H9 (cell line): ENCODE results near the gene C1orf105. TPM values are rescaled to one million over a fixed set of nuclear protein-coding genes. Genes with fewer than 3 reads are reported as not detected.
"Not testable (repeated sequence)": the region's sequence is repeated elsewhere in the genome, so short reads cannot be mapped to it uniquely, and the experiment has no call there.

Source experiments
- DNase-seq: peaks from one replicate; pipeline ENCODE4 v3.0.0-alpha.2; 2017
- H2AFZ ChIP-seq: one replicate; pipeline ENCODE4 v1.6.1; 2013; ENCODE audit warnings: mild to moderate bottlenecking, low read length, control low read depth, moderate library complexity
- H2AK5ac ChIP-seq: 2 replicates; pipeline ENCODE4 v1.6.1; 2013; ENCODE audit warnings: low read length, control low read depth, mixed read lengths; ENCODE audit not compliant: insufficient read length
- H2BK120ac ChIP-seq: one replicate; pipeline ENCODE4 v1.6.1; 2013; ENCODE audit warnings: low read depth, mild to moderate bottlenecking, low read length, control low read depth, inconsistent platforms; ENCODE audit not compliant: poor library complexity, severe bottlenecking
- H2BK12ac ChIP-seq: 2 replicates; pipeline ENCODE4 v1.6.1; 2013; ENCODE audit warnings: low read length, control low read depth, mixed read lengths, low read depth; ENCODE audit not compliant: insufficient read length
- H2BK15ac ChIP-seq: 2 replicates; pipeline ENCODE4 v1.6.1; 2013; ENCODE audit warnings: low read depth, low read length, control low read depth
- H2BK20ac ChIP-seq: one replicate; pipeline ENCODE4 v1.6.1; 2013; ENCODE audit warnings: low read depth, mild to moderate bottlenecking, low read length, control low read depth, inconsistent platforms; ENCODE audit not compliant: poor library complexity, severe bottlenecking
- H2BK5ac ChIP-seq: 2 replicates; pipeline ENCODE4 v1.6.1; 2013; ENCODE audit warnings: low read length, control low read depth, mixed read lengths; ENCODE audit not compliant: insufficient read length
- H3K14ac ChIP-seq: 2 replicates; pipeline ENCODE4 v1.6.1; 2013; ENCODE audit warnings: low read length, control low read depth; ENCODE audit not compliant: insufficient read depth
- H3K18ac ChIP-seq: 2 replicates; pipeline ENCODE4 v1.6.1; 2013; ENCODE audit warnings: low read depth, mild to moderate bottlenecking, mixed read lengths, low read length, control low read depth; ENCODE audit not compliant: insufficient read length
- H3K23ac ChIP-seq: 2 replicates; pipeline ENCODE4 v1.6.1; 2013; ENCODE audit warnings: low read length, control low read depth, mixed read lengths, low read depth; ENCODE audit not compliant: insufficient read length
- H3K23me2 ChIP-seq: 2 replicates; pipeline ENCODE4 v1.6.1; 2013; ENCODE audit warnings: low read depth, mild to moderate bottlenecking, mixed read lengths, low read length, control low read depth; ENCODE audit not compliant: insufficient read length, poor library complexity, severe bottlenecking
- H3K27ac ChIP-seq: 2 replicates; pipeline ENCODE4 v1.5.1; 2013; ENCODE audit warnings: low read length, control low read depth, mixed read lengths, low read depth; ENCODE audit not compliant: insufficient read length
- H3K27me3 ChIP-seq: 2 replicates; pipeline ENCODE4 v1.6.1; 2013; ENCODE audit warnings: low read length, control low read depth, inconsistent platforms; ENCODE audit not compliant: insufficient read depth
- H3K4ac ChIP-seq: 2 replicates; pipeline ENCODE4 v1.6.1; 2013; ENCODE audit warnings: low read depth, mild to moderate bottlenecking, control low read depth, inconsistent platforms, low read length, moderate library complexity
- H3K4me1 ChIP-seq: 2 replicates; pipeline ENCODE4 v1.6.1; 2013; ENCODE audit warnings: low read length, control low read depth, inconsistent platforms; ENCODE audit not compliant: insufficient read depth
- H3K4me2 ChIP-seq: 2 replicates; pipeline ENCODE4 v1.6.1; 2013; ENCODE audit warnings: low read length, control low read depth, mixed read lengths; ENCODE audit not compliant: insufficient read length, insufficient read depth
- H3K56ac ChIP-seq: 2 replicates; pipeline ENCODE4 v1.6.1; 2013; ENCODE audit warnings: low read depth, mild to moderate bottlenecking, mixed read lengths, low read length, control low read depth; ENCODE audit not compliant: insufficient read length
- H3K79me1 ChIP-seq: 2 replicates; pipeline ENCODE4 v1.6.1; 2013; ENCODE audit warnings: low read depth, mild to moderate bottlenecking, moderate library complexity, low read length, control low read depth, inconsistent platforms; ENCODE audit not compliant: insufficient read depth, poor library complexity, severe bottlenecking
- H3K79me2 ChIP-seq: 2 replicates; pipeline ENCODE4 v1.6.1; 2013; ENCODE audit warnings: low read length, control low read depth, inconsistent platforms; ENCODE audit not compliant: insufficient read depth
- H3K9ac ChIP-seq: 2 replicates; pipeline ENCODE4 v1.6.1; 2013; ENCODE audit warnings: low read length, control low read depth, mixed read lengths; ENCODE audit not compliant: insufficient read length; ENCODE audit errors: extremely low read depth
- H3K9me3 ChIP-seq: one replicate; pipeline ENCODE4 v1.6.1; 2013; ENCODE audit warnings: low read depth, low read length, inconsistent platforms; ENCODE audit not compliant: control insufficient read depth
- H3T11ph ChIP-seq: one replicate; pipeline ENCODE4 v1.6.1; 2013; ENCODE audit warnings: mild to moderate bottlenecking, low read length, control low read depth, inconsistent platforms
- H4K20me1 ChIP-seq: one replicate; pipeline ENCODE4 v1.6.1; 2013; ENCODE audit not compliant: control insufficient read depth, insufficient read length, insufficient read depth
- H4K5ac ChIP-seq: 2 replicates; pipeline ENCODE4 v1.6.1; 2013; ENCODE audit warnings: low read depth, mild to moderate bottlenecking, mixed read lengths, low read length, control low read depth; ENCODE audit not compliant: insufficient read length
- H4K8ac ChIP-seq: replicated peaks from 2 replicates; pipeline ENCODE4 v1.6.1; 2013; ENCODE audit warnings: low read length, control low read depth, mixed read lengths, low read depth; ENCODE audit not compliant: insufficient read length
- H4K91ac ChIP-seq: 2 replicates; pipeline ENCODE4 v1.6.1; 2013; ENCODE audit warnings: low read depth, mild to moderate bottlenecking, moderate library complexity, mixed read lengths, low read length, control low read depth; ENCODE audit not compliant: insufficient read length
- H3K27ac Mint-ChIP-seq, 3 experiments: 2 replicates in 2 of 3; 3 replicates in 1 of 3; pipeline ENCODE4 v1.8.0; 2020 to 2021; ENCODE audit warnings: mixed read lengths in 3 of 3, mild to moderate bottlenecking in 1 of 3, moderate library complexity in 1 of 3
- H3K27me3 Mint-ChIP-seq: 2 replicates; pipeline ENCODE4 v1.8.0; 2021; ENCODE audit warnings: low read depth, mild to moderate bottlenecking, moderate library complexity, mixed read lengths
- H3K36me3 Mint-ChIP-seq, 3 experiments: 2 replicates in 2 of 3; 3 replicates in 1 of 3; pipeline ENCODE4 v1.8.0; 2020 to 2021; ENCODE audit warnings: low read depth in 3 of 3, mixed read lengths in 3 of 3; ENCODE audit not compliant: insufficient read depth in 1 of 3
- H3K4me1 Mint-ChIP-seq, 2 experiments: 2 replicates each; pipeline ENCODE4 v1.8.0; 2020; ENCODE audit warnings: mixed read lengths in 2 of 2
- H3K4me3 Mint-ChIP-seq, 2 experiments: 2 replicates in 1 of 2; 3 replicates in 1 of 2; pipeline ENCODE4 v1.8.0; 2020 to 2021; ENCODE audit warnings: mild to moderate bottlenecking in 2 of 2, mixed read lengths in 2 of 2, moderate library complexity in 1 of 2
- H3K9me3 Mint-ChIP-seq, 2 experiments: 2 replicates in 1 of 2; 3 replicates in 1 of 2; pipeline ENCODE4 v1.8.0; 2020; ENCODE audit warnings: mild to moderate bottlenecking in 2 of 2, mixed read lengths in 2 of 2, moderate library complexity in 1 of 2
- WGBS: extraction: QIAGEN DNeasy Blood & Tissue Kit; methylation state at CpG from one replicate; pipeline ENCODE4 v1.1.7; 2013; ENCODE audit warnings: missing lambda C conversion rate, low lambda C conversion rate, mixed read lengths; ENCODE audit not compliant: insufficient read length; ENCODE audit errors: extremely low coverage; 5-methylcytosine and 5-hydroxymethylcytosine counted together
- total RNA-seq: library from RNA; stranded (reverse); gene quantifications from 2 replicates; pipeline ENCODE4 v1.2.1, GENCODE V29; 2021
- TF ChIP-seq, protein P1 (sequence below): fragments of 200-600 bp; sonication (generic); conservative IDR thresholded peaks from 3 replicates; pipeline ENCODE4 v1.8.0; 2021; ENCODE audit warnings: antibody characterized with exemption, mild to moderate bottlenecking

Gene C1orf105
- total RNA-seq, 1 experiment from 2014 or later: not detected

- Histone ChIP-seq H3K9ac (no peak overlapping the region), H4K91ac (no peak overlapping the region), H3K27ac (no peak overlapping the region), H3K4me2 (no peak overlapping the region), H3K79me2 (no peaks in the 10 kb centered on the region), H3K79me1 (no peaks in the 10 kb centered on the region), H3K23me2 (no peaks in the 10 kb centered on the region), H2AK5ac (no peak overlapping the region), H3K23ac (no peak overlapping the region), H3K9me3 (no peaks in the 10 kb centered on the region), H2BK5ac (no peak overlapping the region), H3K18ac (no peak overlapping the region), H2BK15ac (no peak overlapping the region), H2BK20ac (no peak overlapping the region), H2BK120ac (no peak overlapping the region), H2BK12ac (no peak overlapping the region), H4K5ac (no peak overlapping the region), H3K56ac (no peak overlapping the region), H4K8ac (no peak overlapping the region), H3K14ac (no peak overlapping the region), H3K27me3 (no peaks in the 10 kb centered on the region), H4K20me1 (no peaks in the 10 kb centered on the region), H3K4ac (no peak overlapping the region), H3K4me1 (no peaks in the 10 kb centered on the region), H2AFZ (no peak overlapping the region), H3T11ph (no peak overlapping the region)
- Mint-ChIP-seq H3K27ac (no peak overlapping the region), H3K9me3 (no peaks in the 10 kb centered on the region), H3K4me1 (peaks cover 16 to 20% of the 10 kb centered on the region in 2 experiments), H3K27me3 (no peaks in the 10 kb centered on the region), H3K4me3 (no peak overlapping the region), H3K36me3 (no peaks in the 10 kb centered on the region)
- TF ChIP-seq, protein P1, sequence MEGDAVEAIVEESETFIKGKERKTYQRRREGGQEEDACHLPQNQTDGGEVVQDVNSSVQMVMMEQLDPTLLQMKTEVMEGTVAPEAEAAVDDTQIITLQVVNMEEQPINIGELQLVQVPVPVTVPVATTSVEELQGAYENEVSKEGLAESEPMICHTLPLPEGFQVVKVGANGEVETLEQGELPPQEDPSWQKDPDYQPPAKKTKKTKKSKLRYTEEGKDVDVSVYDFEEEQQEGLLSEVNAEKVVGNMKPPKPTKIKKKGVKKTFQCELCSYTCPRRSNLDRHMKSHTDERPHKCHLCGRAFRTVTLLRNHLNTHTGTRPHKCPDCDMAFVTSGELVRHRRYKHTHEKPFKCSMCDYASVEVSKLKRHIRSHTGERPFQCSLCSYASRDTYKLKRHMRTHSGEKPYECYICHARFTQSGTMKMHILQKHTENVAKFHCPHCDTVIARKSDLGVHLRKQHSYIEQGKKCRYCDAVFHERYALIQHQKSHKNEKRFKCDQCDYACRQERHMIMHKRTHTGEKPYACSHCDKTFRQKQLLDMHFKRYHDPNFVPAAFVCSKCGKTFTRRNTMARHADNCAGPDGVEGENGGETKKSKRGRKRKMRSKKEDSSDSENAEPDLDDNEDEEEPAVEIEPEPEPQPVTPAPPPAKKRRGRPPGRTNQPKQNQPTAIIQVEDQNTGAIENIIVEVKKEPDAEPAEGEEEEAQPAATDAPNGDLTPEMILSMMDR: no peak
- DNase-seq: no peak
- no CpG with 5 or more reads among the region's 2 CpGs for WGBS
These were observed 73.7 kb downstream of the C1orf105 start for GRCh38 chr1:172494166-172494565.

DNA sequence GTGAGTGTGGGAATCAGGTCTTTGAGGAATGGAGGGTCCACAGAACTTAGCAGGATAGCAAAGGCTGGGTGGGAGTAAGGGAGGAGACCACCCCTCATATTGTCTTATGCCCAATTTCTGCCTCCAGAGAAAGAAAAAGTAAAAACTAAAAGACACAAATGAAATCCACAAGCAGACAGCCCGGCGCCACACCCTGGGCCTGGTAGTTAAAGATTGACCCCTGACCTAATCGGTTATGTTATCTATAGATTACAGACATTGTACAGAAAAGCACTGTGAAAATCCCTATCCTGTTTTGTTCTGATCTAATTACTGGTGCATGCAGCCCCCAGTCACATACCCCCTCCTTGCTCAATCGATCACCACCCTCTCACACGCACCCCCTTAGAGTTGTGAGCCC, 75.6 kb downstream of the C1orf105 start:
- no CpG with 5 or more reads among the region's 5 CpGs for WGBS
- H3K36me3 Mint-ChIP-seq, H4K8ac ChIP-seq: not testable (repeated sequence)

More for the DNA sequence above, 75.6 kb downstream of the C1orf105 start:
- H3K4me2 ChIP-seq, H4K20me1 ChIP-seq, H3K4me1 ChIP-seq, H2AFZ ChIP-seq, H3K14ac ChIP-seq, H3K27ac ChIP-seq, H4K5ac ChIP-seq, H3K27me3 ChIP-seq, DNase-seq, H2BK15ac ChIP-seq, H2BK5ac ChIP-seq, H3K9ac ChIP-seq, H3K56ac ChIP-seq, H3K27me3 Mint-ChIP-seq, H4K91ac ChIP-seq, H3K4me3 Mint-ChIP-seq, H2AK5ac ChIP-seq, H2BK120ac ChIP-seq, H3K23ac ChIP-seq, H3K9me3 Mint-ChIP-seq, H3K27ac Mint-ChIP-seq, H3K18ac ChIP-seq, H3K4ac ChIP-seq, H3K23me2 ChIP-seq, H3K9me3 ChIP-seq, H3K79me1 ChIP-seq, H2BK12ac ChIP-seq, H3T11ph ChIP-seq, H2BK20ac ChIP-seq, H3K79me2 ChIP-seq: not testable (repeated sequence)
- peaks cover 16 to 20% of the 10 kb centered on the region in 2 experiments for H3K4me1 Mint-ChIP-seq
